SK-N-SH (cell line): ENCODE results near the gene SERPINI2. TPM values are rescaled to one million over a fixed set of nuclear protein-coding genes. Genes with fewer than 3 reads are reported as not detected.
A peak's percentile ranks its signal among the peaks of the same experiment; 100 is the strongest.

ENCODE experiments used
- CTCF ChIA-PET: fragments of 300-600, 350-600 bp; formaldehyde crosslinking; extraction: SDS; loops from one replicate; lab custom pipeline; 2021; lab: Yijun Ruan, JAX
- POLR2A ChIA-PET: fragments of 350-600 bp; sonication (Branson Sonifier 250); formaldehyde crosslinking; extraction: SDS; loops from one replicate; lab custom pipeline; 2020; ENCODE audit warnings: antibody characterized with exemption, inconsistent platforms; lab: Yijun Ruan, JAX
- DNase-seq: peaks from one replicate; pipeline ENCODE4 v3.0.0; 2012
- H2AFZ ChIP-seq: fragments of 200-600 bp; sonication (generic); 2 replicates; pipeline ENCODE4 v1.8.1; 2016; ENCODE audit warnings: antibody characterized with exemption, mild to moderate bottlenecking, low read depth
- H3F3A ChIP-seq: fragments of 200-600 bp; sonication (generic); replicated peaks from 2 replicates; pipeline ENCODE3; 2016; ENCODE audit warnings: antibody characterized with exemption, mild to moderate bottlenecking; ENCODE audit not compliant: insufficient read depth
- H3K27ac ChIP-seq, 2 experiments: fragments of 200-500 bp in 1 of 2; fragments of 200-600 bp in 1 of 2; sonication (Bioruptor generic) in 1 of 2; sonication (generic), shearing (Covaris generic) in 1 of 2; 2 replicates each; pipeline versions ENCODE4 v1.5.1 to v1.6.1; 2014 to 2016; ENCODE audit warnings: low read depth in 2 of 2, inconsistent platforms in 1 of 2, low read length in 1 of 2, mild to moderate bottlenecking in 1 of 2, mixed read lengths in 1 of 2
- H3K27me3 ChIP-seq: fragments of 200-600 bp; sonication (generic), shearing (Covaris generic); 2 replicates; pipeline ENCODE4 v1.6.1; 2016; ENCODE audit warnings: mixed run types; ENCODE audit not compliant: insufficient read depth
- H3K36me3 ChIP-seq, 2 experiments: fragments of 200-500 bp in 1 of 2; fragments of 200-600 bp in 1 of 2; sonication (Bioruptor generic) in 1 of 2; sonication (generic) in 1 of 2; replicated peaks in 1 of 2; 2 replicates each; pipeline versions ENCODE3 to v1.5.1; 2014 to 2016; ENCODE audit warnings: low read length in 1 of 2, mild to moderate bottlenecking in 1 of 2; ENCODE audit not compliant: insufficient read depth in 2 of 2, control insufficient read depth in 1 of 2
- H3K4me1 ChIP-seq, 2 experiments: fragments of 200-500 bp in 1 of 2; fragments of 200-600 bp in 1 of 2; sonication (Bioruptor generic) in 1 of 2; sonication (generic), shearing (Covaris generic) in 1 of 2; 2 replicates each; pipeline versions ENCODE4 v1.5.1 to v1.6.1; 2014 to 2016; ENCODE audit warnings: low read depth in 1 of 2, low read length in 1 of 2, mixed run types in 1 of 2; ENCODE audit not compliant: insufficient read depth in 2 of 2, control insufficient read depth in 1 of 2
- H3K4me2 ChIP-seq: fragments of 200-600 bp; sonication (generic), shearing (Covaris generic); 2 replicates; pipeline ENCODE4 v1.6.1; 2017; ENCODE audit warnings: mixed run types
- H3K4me3 ChIP-seq, 2 experiments: fragments of 200-500 bp in 1 of 2; fragments of 200-600 bp in 1 of 2; sonication (Bioruptor generic) in 1 of 2; sonication (generic), shearing (Covaris generic) in 1 of 2; 2 replicates each; pipeline versions ENCODE4 v1.5.1 to v1.8.1; 2014 to 2016; ENCODE audit warnings: low read depth in 2 of 2, inconsistent platforms in 1 of 2, low read length in 1 of 2, mild to moderate bottlenecking in 1 of 2, mixed read lengths in 1 of 2, moderate library complexity in 1 of 2
- H3K79me2 ChIP-seq: fragments of 200-600 bp; sonication (generic); 2 replicates; pipeline ENCODE4 v1.8.1; 2017; ENCODE audit warnings: mild to moderate bottlenecking; ENCODE audit not compliant: insufficient read depth
- H3K9ac ChIP-seq: fragments of 200-600 bp; sonication (generic); 2 replicates; pipeline ENCODE4 v1.6.1; 2017; ENCODE audit warnings: mixed run types
- H3K9me2 ChIP-seq: fragments of 200-600 bp; sonication (generic); 2 replicates; pipeline ENCODE4 v1.6.1; 2017; ENCODE audit warnings: mixed run types
- H3K9me3 ChIP-seq: fragments of 200-600 bp; sonication (generic); 2 replicates; pipeline ENCODE4 v1.6.1; 2017; ENCODE audit warnings: mixed run types, mild to moderate bottlenecking, moderate library complexity
- H4K20me1 ChIP-seq: fragments of 200-600 bp; sonication (generic); 2 replicates; pipeline ENCODE4 v1.6.1; 2017; ENCODE audit warnings: mild to moderate bottlenecking, mixed run types; ENCODE audit not compliant: insufficient read depth
- CHD2 ChIP-seq: fragments of 150-350 bp; IDR thresholded peaks from 2 replicates; pipeline ENCODE4 v1.6.1; 2018; ENCODE audit warnings: low read length; ENCODE audit not compliant: partially characterized antibody
- EP300 ChIP-seq, 2 experiments: IDR thresholded peaks; 2 replicates each; pipeline versions ENCODE4 v1.4.0 to v1.6.1; 2012; ENCODE audit warnings: borderline replicate concordance in 1 of 2, low read depth in 1 of 2, low read length in 1 of 2
- EZH2phosphoT487 ChIP-seq: fragments of 200-600 bp; sonication (generic); IDR thresholded peaks from 2 replicates; pipeline ENCODE4 v1.6.1; 2017; ENCODE audit warnings: low read depth, mixed run types, mild to moderate bottlenecking, antibody characterized with exemption, moderate library complexity, borderline replicate concordance
- FOXJ3 ChIP-seq: sonication (generic); formaldehyde crosslinking; IDR thresholded peaks from 2 replicates; pipeline ENCODE4 v1.5.1; 2020; ENCODE audit warnings: mild to moderate bottlenecking, missing genetic modification reagents
- GABPA ChIP-seq: IDR thresholded peaks from 2 replicates; pipeline ENCODE4 v1.4.0; 2012; ENCODE audit warnings: low read depth, mild to moderate bottlenecking
- JUND ChIP-seq: IDR thresholded peaks from 2 replicates; pipeline ENCODE4 v1.4.0; 2012
- MEF2A ChIP-seq: IDR thresholded peaks from 2 replicates; pipeline ENCODE4 v1.4.0; 2012; ENCODE audit warnings: low read depth, borderline replicate concordance
- MXI1 ChIP-seq: IDR thresholded peaks from 2 replicates; pipeline ENCODE4 v1.6.1; 2012; ENCODE audit warnings: mild to moderate bottlenecking, low read depth, low read length, improper control_type of control experiment
- NRF1 ChIP-seq: IDR thresholded peaks from 2 replicates; pipeline ENCODE4 v1.6.1; 2012; ENCODE audit warnings: low read depth, mild to moderate bottlenecking, low read length
- POLR2AphosphoS5 ChIP-seq: IDR thresholded peaks from 2 replicates; pipeline ENCODE4 v1.6.1; 2012; ENCODE audit warnings: low read depth, low read length
- RAD21 ChIP-seq: IDR thresholded peaks from 2 replicates; pipeline ENCODE4 v1.6.1; 2012; ENCODE audit warnings: mild to moderate bottlenecking, low read length
- RXRA ChIP-seq: IDR thresholded peaks from 2 replicates; pipeline ENCODE4 v1.4.0; 2012; ENCODE audit warnings: low read depth, mild to moderate bottlenecking, borderline replicate concordance
- TAF1 ChIP-seq: IDR thresholded peaks from 2 replicates; pipeline ENCODE4 v1.6.1; 2012; ENCODE audit warnings: low read depth, mild to moderate bottlenecking, low read length, moderate library complexity, borderline replicate concordance
- TCF12 ChIP-seq: IDR thresholded peaks from 2 replicates; pipeline ENCODE4 v1.4.0; 2012
- YY1 ChIP-seq: IDR thresholded peaks from 2 replicates; pipeline ENCODE4 v1.4.0; 2012; ENCODE audit warnings: low read depth, mild to moderate bottlenecking
- WGBS: methylation state at CpG from one replicate; pipeline ENCODE4 v1.1.6; 2017; ENCODE audit warnings: low lambda C conversion rate; 5-methylcytosine and 5-hydroxymethylcytosine counted together
- polyA plus RNA-seq, 3 experiments: library from polyadenylated mRNA; depleted of rRNA; stranded (reverse); fragments of >200 nt; gene quantifications; 2 replicates each; pipeline ENCODE4 v1.2.3, GENCODE V29; 2012
- TF ChIP-seq, protein P1 (sequence below): fragments of 200-600 bp; sonication (generic); IDR thresholded peaks from 2 replicates; pipeline ENCODE4 v1.6.1; 2017; ENCODE audit warnings: antibody characterized with exemption, mild to moderate bottlenecking, moderate library complexity
- TF ChIP-seq, protein P2 (sequence below): IDR thresholded peaks from 2 replicates; pipeline ENCODE4 v1.4.0; 2012; ENCODE audit warnings: low read depth, borderline replicate concordance
- TF ChIP-seq, protein P3 (sequence below): fragments of 150-350 bp; IDR thresholded peaks from 2 replicates; pipeline ENCODE4 v1.6.1; 2016; ENCODE audit warnings: mild to moderate bottlenecking, low read depth, low read length
- TF ChIP-seq, protein P4 (sequence below): IDR thresholded peaks from 2 replicates; pipeline ENCODE4 v1.4.0; 2012; ENCODE audit warnings: low read depth, borderline replicate concordance

SERPINI2 gene
- polyA plus RNA-seq, 1 of the 3 experiments (the other 2 are of a cell fraction): not detected

DNA sequence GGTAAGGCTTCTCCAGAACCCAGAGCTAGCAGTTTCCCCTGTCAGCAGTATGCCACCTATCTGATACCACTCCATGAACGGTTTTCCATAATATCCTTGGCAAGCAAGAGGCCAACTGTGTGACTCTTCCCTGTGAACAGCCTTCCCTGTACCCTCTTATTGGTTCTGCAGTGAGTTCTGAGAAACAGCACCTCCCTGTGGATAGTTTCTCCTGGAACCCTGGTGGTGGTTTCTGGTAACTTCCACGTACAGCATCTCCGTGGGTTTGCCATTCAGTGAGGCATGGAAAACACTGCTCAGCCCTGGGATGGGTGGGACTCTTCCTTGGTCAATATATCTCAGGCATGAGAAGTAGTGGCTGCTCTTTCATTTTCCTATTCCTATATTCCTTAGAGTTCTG is 19.4 kb upstream of the SERPINI2 start:
- no peak overlapping the region for H2AFZ ChIP-seq
- H3K9me3 ChIP-seq: no peaks in the 10 kb centered on the region
- H3K4me1 ChIP-seq: no peaks in the 10 kb centered on the region
- 5% methylated on average over 3 of the region's 3 CpGs for WGBS
- no peaks in the 10 kb centered on the region for H3K9me2 ChIP-seq
- no peak overlapping the region for H3K4me2 ChIP-seq
- H3K27ac ChIP-seq: no peak overlapping the region
- no peaks in the 10 kb centered on the region for H3K36me3 ChIP-seq
- H3F3A ChIP-seq: no peaks in the 10 kb centered on the region
- no peak overlapping the region for H3K9ac ChIP-seq
- no peak overlapping the region for H3K4me3 ChIP-seq
- ChIA-PET POLR2A (no interaction called here), CTCF (interaction anchor here (2.1 kb wide), 1 partner anchor 14 kb away, joined by 5 read pairs; no protein-coding TSS in a partner anchor)
- peak; percentile 2 for DNase-seq
- TF ChIP-seq, protein P1, sequence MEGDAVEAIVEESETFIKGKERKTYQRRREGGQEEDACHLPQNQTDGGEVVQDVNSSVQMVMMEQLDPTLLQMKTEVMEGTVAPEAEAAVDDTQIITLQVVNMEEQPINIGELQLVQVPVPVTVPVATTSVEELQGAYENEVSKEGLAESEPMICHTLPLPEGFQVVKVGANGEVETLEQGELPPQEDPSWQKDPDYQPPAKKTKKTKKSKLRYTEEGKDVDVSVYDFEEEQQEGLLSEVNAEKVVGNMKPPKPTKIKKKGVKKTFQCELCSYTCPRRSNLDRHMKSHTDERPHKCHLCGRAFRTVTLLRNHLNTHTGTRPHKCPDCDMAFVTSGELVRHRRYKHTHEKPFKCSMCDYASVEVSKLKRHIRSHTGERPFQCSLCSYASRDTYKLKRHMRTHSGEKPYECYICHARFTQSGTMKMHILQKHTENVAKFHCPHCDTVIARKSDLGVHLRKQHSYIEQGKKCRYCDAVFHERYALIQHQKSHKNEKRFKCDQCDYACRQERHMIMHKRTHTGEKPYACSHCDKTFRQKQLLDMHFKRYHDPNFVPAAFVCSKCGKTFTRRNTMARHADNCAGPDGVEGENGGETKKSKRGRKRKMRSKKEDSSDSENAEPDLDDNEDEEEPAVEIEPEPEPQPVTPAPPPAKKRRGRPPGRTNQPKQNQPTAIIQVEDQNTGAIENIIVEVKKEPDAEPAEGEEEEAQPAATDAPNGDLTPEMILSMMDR: peak; percentile 50; the same call in 1 of the 2 replicates
- TF ChIP-seq POLR2AphosphoS5: no peak
- no peaks in the 10 kb centered on the region for H3K79me2 ChIP-seq
- no peaks in the 10 kb centered on the region for H4K20me1 ChIP-seq
- H3K27me3 ChIP-seq: no peaks in the 10 kb centered on the region; the same call in 1 of the 2 replicates

DNA sequence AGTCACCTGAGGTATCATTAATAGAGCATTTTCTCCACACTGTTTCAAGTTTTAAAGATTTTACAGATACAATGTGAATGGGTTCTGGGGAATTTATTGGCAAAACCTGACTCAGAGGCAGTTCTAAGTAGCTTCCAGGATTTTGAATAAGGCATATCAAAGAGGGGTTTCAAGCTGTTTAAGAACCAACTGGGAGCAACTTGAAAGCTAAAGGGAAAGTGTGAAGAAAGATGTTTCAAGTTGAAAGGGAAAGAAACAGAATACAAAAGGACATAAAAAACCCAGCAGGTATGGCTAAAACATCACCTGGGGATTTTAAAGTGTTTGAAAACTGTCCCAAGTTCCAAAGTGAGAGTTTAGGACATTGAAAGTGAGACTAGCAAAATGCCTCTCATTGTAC is 17.8 kb upstream of the SERPINI2 start:
- ChIA-PET POLR2A (no interaction called here), CTCF (interaction anchor here (1.0 kb wide), 1 partner anchor 11 kb away, joined by 3 read pairs; no protein-coding TSS in a partner anchor)
- H3K9me2 ChIP-seq: no peaks in the 10 kb centered on the region
- H3K4me2 ChIP-seq: no peak overlapping the region
- no peaks in the 10 kb centered on the region for H3K9me3 ChIP-seq
- no peak overlapping the region for H3K4me3 ChIP-seq
- DNase-seq: no peak
- H4K20me1 ChIP-seq: no peaks in the 10 kb centered on the region
- H3F3A ChIP-seq: no peaks in the 10 kb centered on the region
- no peak overlapping the region for H2AFZ ChIP-seq
- H3K27me3 ChIP-seq: no peaks in the 10 kb centered on the region
- TF ChIP-seq TCF12 (no peak), CHD2 (no peak), RAD21 (no peak), NRF1 (no peak), EZH2phosphoT487 (no peak), MEF2A (no peak), JUND (no peak), RXRA (no peak), MXI1 (no peak), EP300 (IDR thresholded peaks at IDR 0.05; ENCODE audit: borderline replicate concordance in 1 of 2, low read depth in 1 of 2, low read length in 1 of 2) (no peak), YY1 (no peak), TAF1 (no peak), GABPA (no peak), FOXJ3 (CRISPR knock-in tag) (no peak)
- TF ChIP-seq, protein P1: no peak
- TF ChIP-seq, protein P2, sequence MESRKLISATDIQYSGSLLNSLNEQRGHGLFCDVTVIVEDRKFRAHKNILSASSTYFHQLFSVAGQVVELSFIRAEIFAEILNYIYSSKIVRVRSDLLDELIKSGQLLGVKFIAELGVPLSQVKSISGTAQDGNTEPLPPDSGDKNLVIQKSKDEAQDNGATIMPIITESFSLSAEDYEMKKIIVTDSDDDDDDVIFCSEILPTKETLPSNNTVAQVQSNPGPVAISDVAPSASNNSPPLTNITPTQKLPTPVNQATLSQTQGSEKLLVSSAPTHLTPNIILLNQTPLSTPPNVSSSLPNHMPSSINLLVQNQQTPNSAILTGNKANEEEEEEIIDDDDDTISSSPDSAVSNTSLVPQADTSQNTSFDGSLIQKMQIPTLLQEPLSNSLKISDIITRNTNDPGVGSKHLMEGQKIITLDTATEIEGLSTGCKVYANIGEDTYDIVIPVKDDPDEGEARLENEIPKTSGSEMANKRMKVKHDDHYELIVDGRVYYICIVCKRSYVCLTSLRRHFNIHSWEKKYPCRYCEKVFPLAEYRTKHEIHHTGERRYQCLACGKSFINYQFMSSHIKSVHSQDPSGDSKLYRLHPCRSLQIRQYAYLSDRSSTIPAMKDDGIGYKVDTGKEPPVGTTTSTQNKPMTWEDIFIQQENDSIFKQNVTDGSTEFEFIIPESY: no peak
- TF ChIP-seq, protein P3, sequence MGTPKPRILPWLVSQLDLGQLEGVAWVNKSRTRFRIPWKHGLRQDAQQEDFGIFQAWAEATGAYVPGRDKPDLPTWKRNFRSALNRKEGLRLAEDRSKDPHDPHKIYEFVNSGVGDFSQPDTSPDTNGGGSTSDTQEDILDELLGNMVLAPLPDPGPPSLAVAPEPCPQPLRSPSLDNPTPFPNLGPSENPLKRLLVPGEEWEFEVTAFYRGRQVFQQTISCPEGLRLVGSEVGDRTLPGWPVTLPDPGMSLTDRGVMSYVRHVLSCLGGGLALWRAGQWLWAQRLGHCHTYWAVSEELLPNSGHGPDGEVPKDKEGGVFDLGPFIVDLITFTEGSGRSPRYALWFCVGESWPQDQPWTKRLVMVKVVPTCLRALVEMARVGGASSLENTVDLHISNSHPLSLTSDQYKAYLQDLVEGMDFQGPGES: no peak
- TF ChIP-seq, protein P4, sequence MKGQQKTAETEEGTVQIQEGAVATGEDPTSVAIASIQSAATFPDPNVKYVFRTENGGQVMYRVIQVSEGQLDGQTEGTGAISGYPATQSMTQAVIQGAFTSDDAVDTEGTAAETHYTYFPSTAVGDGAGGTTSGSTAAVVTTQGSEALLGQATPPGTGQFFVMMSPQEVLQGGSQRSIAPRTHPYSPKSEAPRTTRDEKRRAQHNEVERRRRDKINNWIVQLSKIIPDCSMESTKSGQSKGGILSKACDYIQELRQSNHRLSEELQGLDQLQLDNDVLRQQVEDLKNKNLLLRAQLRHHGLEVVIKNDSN: no peak
- H3K79me2 ChIP-seq: no peaks in the 10 kb centered on the region
- H3K36me3 ChIP-seq: no peaks in the 10 kb centered on the region
- no peak overlapping the region for H3K27ac ChIP-seq
- no peak overlapping the region for H3K9ac ChIP-seq
- H3K4me1 ChIP-seq: no peaks in the 10 kb centered on the region
